ENCODE data around the gene PABPC1L.

DNA sequence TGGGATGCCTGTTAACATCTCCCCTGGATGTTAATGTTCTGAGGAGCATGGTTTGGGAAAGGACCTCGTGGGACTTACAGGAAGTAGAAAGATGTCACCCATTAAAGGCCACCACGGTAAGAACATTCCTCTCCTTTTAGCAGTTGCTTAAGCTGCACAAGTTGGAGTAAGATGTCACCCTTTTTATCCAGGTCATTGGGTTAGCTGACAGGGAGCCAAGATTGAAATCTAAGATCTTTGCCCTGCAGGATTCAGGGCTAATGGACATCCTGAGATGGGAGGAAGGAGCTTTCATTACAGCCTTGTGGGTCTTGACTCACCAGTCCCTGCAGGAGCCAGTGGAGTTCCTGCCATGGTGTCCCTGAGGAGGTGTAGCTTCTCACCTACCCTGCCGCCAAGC lies 22.1 kb downstream of the PABPC1L start:
- TF ChIP-seq, protein P1, sequence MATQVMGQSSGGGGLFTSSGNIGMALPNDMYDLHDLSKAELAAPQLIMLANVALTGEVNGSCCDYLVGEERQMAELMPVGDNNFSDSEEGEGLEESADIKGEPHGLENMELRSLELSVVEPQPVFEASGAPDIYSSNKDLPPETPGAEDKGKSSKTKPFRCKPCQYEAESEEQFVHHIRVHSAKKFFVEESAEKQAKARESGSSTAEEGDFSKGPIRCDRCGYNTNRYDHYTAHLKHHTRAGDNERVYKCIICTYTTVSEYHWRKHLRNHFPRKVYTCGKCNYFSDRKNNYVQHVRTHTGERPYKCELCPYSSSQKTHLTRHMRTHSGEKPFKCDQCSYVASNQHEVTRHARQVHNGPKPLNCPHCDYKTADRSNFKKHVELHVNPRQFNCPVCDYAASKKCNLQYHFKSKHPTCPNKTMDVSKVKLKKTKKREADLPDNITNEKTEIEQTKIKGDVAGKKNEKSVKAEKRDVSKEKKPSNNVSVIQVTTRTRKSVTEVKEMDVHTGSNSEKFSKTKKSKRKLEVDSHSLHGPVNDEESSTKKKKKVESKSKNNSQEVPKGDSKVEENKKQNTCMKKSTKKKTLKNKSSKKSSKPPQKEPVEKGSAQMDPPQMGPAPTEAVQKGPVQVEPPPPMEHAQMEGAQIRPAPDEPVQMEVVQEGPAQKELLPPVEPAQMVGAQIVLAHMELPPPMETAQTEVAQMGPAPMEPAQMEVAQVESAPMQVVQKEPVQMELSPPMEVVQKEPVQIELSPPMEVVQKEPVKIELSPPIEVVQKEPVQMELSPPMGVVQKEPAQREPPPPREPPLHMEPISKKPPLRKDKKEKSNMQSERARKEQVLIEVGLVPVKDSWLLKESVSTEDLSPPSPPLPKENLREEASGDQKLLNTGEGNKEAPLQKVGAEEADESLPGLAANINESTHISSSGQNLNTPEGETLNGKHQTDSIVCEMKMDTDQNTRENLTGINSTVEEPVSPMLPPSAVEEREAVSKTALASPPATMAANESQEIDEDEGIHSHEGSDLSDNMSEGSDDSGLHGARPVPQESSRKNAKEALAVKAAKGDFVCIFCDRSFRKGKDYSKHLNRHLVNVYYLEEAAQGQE (IDR thresholded peaks at IDR 0.05; ENCODE audit: low read depth), result no peak
- TF ChIP-seq YY1 (IDR thresholded peaks at IDR 0.05; ENCODE audit: low read depth) (no peak), TCF12 (IDR thresholded peaks at IDR 0.05; ENCODE audit: low read depth) (no peak)

All from Ishikawa (cell line).